GM15510 (cell line): ENCODE data around the gene TTBK1.

ENCODE experiments used
- POLR2A ChIP-seq: IDR thresholded peaks from 3 replicates; pipeline ENCODE4 v1.6.1; 2011; ENCODE audit warnings: borderline replicate concordance; ENCODE audit not compliant: insufficient read length; ENCODE audit errors: extremely low read depth

TTBK1 gene

DNA sequence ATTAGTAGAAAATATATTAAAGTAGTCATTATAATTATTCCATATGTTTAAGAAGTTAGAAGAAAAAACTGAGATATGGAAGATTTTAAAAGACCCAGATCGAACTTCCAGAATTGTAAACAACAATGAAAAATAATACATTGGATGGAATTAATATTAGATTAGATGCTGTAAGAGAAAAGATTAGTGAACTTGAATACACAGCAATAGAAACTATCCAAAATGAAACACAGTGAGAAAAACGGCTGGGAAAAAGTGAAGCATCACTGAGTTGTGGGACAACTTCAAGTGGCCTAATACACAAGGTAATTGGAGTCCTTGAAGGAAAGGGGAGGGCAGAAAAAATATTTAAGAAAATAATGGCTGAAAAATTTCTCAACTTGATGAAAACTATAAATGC, 4.2 kb upstream of the TTBK1 start:
- no peak for TF ChIP-seq POLR2A

DNA sequence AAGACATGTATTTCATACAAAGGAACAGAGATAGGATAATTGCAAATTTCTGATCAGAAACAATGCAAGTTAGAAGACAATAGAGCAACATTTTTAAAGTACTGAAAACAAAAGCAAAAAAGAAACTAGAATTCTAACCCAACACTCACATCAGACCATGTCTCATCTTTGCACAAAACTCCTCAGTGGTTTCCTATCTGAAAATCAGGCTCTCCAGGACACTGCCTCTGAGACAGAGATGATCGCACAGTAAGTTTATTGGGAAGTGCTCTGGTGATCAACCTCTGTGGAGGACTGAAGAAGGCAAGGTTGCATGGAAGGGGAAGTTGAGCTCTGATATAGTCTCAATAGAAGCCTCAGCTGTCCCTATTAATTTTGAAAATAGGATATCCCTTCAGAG, 2.3 kb upstream of the TTBK1 start:
- no peak for TF ChIP-seq POLR2A

DNA sequence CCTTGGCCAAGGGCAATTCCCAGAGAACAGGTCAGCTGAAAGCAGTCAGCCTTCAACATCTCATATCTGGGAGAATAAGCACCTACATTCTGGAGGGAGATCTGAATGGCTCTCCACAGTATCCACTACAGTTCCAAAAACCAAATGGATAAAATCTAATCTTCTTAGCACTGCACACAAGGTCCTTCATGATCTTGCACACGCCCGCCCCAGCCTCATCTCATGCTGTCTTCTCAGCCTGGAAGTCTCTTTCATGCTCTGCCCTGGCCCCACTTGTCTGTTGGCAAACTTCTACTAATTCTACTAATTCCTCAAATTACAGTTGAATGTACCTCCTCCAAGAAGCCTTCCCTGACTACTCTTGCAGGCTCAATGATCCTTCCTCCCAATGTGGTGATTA, 1.8 kb upstream of the TTBK1 start:
- no peak for TF ChIP-seq POLR2A

DNA sequence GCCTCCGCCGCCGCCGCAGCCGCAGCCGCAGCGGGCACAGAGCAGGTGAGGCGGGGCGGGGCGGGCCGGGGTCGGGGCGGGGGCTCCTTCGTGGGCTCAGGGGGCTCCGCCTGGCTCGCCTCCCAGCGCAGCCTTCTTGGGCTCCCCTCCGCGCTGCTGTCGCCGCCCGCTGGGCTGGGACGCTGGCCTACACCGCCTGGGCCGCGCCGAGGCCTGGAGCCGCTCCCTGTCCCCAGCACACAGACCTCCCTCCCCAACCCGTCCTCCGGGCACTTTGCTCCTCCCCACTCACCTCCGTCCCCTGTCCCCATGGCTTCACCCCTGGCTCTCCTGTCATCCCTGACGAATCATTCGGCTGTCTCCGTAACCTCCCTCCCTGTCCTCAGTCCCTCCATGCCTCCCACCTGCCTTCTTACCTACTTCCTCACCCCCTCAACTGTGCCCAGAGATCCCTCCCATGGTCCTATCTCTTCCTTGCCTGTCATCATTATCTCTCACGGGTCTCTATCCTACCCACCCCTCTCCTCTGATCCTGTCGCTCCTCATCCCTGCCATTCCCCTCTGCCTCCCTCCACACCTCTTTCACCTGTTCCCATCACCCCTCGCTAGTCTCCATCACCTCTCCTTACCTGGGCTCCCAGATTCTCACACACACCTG, 512 bp downstream of the TTBK1 start:
- no peak for TF ChIP-seq POLR2A

DNA sequence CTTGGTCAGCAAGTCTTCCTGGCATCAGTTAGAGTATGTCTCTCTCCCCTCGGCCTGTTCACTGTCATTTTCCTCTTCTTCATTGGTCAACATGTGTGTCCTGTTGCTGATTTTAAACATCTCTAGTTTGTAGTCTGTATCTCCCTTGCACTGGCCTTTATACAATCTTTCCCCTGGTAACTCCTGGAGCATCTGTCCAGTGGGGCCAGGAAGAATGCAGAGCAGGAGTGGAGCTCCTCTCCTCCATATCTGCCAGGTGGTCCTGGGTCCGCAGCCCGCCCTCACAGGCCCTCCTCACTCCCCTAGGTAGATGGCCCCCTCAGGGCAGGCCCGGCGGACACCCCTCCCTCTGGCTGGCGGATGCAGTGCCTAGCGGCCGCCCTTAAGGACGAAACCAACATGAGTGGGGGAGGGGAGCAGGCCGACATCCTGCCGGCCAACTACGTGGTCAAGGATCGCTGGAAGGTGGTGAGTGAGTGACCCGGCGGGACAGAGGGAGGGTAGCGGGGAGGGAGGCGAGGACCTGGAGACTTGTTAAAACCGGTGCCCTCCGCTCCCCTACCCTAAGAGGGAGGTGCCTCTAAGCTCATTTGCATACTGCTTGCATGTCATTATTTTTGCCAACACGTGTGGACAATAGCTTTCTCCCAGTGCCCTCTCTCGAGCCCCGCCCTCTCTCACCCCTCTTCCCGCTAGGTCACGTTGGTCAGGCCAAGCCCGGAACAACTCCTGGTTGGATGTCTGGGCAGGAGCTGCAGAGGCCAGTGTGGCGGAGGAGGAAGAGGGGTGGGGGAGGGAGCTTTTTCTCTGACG, 3.2 kb downstream of the TTBK1 start:
- TF ChIP-seq POLR2A: peak; percentile 26

DNA sequence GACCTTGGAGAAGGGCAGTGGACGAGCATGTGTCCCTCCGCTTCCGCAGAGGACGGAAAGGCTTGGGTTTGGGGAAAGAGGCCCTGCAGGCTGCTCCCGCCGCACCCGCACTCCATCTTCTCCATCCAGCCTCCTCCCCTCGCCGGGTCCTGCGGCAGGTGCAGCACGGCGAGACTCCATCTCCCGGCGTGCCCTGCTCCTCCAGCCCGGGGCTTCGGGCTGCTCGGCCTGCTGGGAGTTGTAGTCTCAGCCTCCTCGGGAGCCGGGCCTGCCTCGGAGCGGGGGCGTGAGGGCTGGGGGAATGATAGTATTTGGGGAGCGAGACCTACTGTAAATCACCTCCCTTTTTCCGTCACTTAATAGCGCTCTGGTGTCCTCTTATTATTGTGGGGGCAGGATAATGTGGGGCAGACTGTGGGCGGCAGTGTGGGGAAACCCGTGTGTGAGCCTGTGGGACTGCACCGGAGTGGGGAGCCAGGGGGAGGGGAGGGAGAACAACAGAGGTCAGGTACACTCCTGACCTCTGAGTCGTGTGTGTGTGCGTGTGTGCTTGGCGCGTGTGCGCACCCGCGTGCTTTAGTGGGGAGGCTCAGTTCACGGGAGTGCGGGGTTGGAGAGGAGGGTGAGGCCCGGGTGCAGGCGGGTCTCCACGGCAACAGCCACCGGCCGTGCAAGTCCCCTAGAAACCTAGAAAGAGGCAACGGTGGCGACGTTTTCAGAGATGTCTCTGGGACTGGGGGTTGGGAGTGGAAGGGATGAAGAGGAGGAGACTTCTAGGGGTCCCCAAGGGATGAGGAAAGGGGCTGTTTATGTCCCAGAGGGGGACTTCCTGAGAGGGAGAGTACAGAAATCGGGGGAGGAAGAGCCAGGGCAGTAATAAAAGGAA, 4.1 kb downstream of the TTBK1 start:
- TF ChIP-seq POLR2A: no peak

DNA sequence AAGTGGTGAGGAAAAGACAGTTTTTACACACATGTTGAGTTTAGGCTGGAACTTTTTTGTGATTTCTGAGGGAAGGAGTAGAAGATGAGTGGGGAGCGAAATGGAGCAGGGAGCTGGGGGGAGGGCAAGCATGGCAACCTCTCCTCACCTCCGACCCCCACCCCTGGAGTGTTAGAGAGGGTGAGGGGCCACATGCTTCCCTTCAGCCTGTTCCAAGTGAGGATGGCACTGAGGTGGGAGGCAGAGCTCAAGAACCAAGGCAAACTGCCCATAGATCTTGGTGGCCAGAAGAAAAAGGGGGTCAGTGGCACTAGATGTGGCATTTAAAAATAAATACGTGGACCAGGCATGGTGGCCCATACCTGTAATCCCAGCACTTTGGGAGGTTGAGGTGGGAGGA, 4.8 kb downstream of the TTBK1 start:
- TF ChIP-seq POLR2A: no peak

DNA sequence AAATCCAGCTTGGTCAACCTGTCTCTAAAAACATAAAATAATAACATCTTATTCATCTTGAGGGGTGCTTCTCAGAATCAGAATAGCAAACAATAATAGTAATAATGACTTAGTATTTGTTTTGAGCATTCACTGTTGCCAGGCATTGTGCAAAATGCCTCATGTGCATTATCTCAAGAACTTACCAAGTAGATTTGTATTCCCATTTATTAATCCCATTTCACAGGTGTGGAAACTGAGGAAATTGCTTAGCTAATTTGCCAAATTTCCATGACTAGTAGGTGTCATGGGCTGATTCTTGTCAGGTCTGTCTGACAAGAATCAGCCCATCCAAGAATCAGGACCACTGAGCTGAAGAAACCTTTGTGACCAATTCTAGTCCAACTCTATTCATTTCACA, 5.5 kb downstream of the TTBK1 start:
- TF ChIP-seq POLR2A: no peak

DNA sequence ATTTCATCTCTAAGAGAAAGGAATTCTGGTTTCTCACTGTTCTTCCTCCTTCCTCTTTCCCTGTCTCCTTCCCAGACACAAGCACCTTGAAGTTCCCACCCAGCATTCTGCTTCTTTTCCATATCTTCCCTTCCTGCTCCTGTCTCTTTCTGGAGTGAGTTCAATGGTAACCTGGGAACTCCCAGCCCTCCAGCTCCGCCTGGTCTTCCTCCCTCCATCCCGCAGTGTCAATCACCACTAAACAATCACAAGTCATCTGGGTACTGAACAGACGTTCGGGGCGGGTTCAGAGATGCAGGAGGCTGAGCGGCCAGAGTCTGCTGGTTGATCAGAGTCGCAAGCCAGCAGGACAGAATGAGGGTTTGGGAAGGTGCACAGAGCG, 7.7 kb downstream of the TTBK1 start:
- no peak for TF ChIP-seq POLR2A

DNA sequence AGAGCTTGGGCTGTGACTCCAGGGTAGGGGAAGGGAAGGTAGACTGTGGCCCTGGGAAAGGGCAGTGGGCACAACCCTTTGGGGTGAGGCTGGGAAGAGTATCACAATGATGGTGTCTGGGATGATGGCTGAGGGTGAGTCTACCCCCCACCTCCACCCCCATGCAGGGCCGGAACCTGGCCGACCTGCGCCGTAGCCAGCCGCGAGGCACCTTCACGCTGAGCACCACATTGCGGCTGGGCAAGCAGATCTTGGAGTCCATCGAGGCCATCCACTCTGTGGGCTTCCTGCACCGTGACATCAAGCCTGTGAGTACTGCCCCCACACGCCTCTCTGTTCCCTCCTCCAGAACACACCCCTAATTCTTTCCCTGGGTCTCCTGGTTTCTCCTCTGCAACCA, 10.1 kb downstream of the TTBK1 start:
- no peak for TF ChIP-seq POLR2A

DNA sequence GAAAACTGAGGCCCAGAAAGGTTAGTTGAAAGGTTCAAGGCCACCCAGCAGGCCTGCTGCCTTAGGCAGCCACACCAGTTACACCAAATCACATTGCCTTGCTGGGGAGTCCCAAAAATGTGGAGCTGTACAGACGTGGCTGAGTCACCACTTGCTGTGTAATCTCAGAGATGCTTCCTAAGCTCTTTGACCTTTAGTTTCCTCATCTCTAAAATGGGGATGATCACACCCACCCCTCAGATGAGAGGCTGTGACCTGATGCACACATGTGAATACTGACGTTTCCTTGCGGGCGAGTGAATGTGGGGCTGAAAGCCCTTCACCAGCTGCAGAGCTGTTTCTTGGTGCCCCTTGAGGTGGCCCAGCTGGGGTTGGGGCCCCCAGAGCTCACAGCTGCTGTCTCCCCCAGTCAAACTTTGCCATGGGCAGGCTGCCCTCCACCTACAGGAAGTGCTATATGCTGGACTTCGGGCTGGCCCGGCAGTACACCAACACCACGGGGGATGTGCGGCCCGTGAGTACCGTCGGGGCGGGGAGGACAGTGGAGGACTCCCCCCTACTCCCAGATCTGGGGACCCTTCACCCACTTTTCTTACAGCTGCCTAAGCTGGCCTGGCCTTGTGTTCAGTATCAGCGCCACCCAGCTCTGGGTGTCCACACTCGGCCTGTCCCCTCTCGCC, 11.0 kb downstream of the TTBK1 start:
- TF ChIP-seq POLR2A: no peak

DNA sequence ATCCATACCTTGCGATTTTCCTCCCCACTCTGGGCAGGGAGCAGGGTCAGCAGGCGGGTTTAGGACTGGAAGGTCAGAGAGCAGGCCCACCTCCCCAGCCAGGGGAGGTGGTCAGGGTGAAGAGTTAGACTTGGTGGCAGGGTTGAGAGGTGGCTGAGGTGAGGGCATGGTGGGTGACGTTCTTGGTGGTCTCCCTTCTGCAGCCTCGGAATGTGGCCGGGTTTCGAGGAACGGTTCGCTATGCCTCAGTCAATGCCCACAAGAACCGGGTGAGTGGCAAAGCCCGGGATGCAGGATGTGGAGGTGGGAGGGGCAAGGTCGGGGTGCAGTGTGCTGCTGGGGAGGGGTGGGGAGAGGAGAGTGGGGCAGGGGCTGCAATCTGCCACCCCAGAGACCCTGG, 11.6 kb downstream of the TTBK1 start:
- TF ChIP-seq POLR2A: no peak

DNA sequence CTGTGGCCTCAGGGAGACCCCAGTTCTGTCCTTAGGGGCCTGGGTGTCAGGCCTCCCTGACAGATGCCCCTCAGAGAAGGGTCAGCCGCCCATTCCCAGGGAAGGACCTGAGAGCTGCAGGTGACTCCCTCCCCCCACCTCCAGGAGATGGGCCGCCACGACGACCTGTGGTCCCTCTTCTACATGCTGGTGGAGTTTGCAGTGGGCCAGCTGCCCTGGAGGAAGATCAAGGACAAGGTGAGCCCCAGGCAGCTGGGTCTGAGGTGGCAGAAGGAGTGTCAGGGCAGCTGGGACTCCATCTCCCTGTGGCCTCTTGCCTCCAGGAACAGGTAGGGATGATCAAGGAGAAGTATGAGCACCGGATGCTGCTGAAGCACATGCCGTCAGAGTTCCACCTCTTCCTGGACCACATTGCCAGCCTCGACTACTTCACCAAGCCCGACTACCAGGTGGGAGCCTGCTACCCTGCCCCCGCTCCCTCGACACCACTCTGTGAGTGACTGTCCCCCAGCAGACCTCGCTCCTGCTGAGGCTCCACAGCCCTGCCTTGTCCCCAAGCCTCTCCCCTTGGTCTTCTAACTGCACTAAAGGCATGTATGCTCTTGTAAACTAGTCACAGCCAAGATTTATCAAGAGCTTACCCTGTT, 12.2 kb downstream of the TTBK1 start:
- TF ChIP-seq POLR2A: no peak

DNA sequence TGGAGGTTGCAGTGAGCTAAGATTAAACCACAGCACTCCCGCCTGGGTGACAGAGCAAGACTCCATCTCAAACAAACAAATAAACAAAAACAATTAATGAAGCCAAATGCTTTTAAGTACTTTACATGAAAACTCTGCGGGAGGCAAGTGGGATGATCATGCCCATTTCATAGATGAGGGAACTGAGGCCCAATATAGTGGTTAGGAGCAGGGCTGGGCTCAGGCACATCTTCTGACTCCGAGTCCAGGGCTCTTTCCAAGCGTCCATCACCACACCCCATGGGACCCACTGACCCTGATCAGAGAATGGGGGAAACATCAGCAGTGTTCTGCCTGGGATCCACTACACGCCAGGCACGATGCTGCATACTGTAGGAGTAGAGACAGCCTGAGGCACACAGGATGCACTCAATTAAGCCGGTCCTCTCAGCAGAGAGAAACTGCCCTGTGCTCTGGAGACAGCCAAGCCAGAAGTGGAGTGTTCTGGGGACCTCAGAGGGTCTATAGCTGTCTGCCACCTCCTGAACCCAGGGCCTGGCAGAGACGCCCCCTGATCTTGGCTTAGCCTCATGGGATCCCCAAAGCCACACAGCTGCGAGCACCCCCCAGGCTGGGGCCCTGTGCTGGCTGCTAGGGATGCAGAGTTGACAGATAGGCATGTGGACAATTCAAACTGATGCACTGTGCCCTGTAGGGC, 13.5 kb downstream of the TTBK1 start:
- TF ChIP-seq POLR2A: no peak
